GM21360 (cell line): ENCODE measurements around the gene PTPRK.

Experiments
- ATAC-seq: cut with Tn5 transposase; IDR thresholded peaks from one replicate; pipeline ENCODE4 v1.9.1; 2021; ENCODE audit warnings: mild to moderate bottlenecking, moderate library complexity; ENCODE audit not compliant: unreplicated experiment

PTPRK gene

GRCh38 chr6:128208851-128209580 lies 311.4 kb downstream of the PTPRK start:
- no peak for ATAC-seq

GRCh38 chr6:128208078-128208477 lies 312.3 kb downstream of the PTPRK start:
- no peak for ATAC-seq

- no peak for ATAC-seq
Measured at GRCh38 chr6:128206610-128207426, 313.6 kb downstream of the PTPRK start.

- no peak for ATAC-seq
Measured at GRCh38 chr6:128204616-128205015, 315.8 kb downstream of the PTPRK start.

- no peak for ATAC-seq
Measured at GRCh38 chr6:128202169-128202765, 318.1 kb downstream of the PTPRK start.

GRCh38 chr6:128200789-128201188 lies 319.6 kb downstream of the PTPRK start:
- ATAC-seq = no peak

- no peak for ATAC-seq
Measured at GRCh38 chr6:128199461-128199860, 320.9 kb downstream of the PTPRK start.

GRCh38 chr6:128192972-128193371 lies 327.4 kb downstream of the PTPRK start:
- ATAC-seq = no peak

GRCh38 chr6:128188678-128189077 lies 331.7 kb downstream of the PTPRK start:
- ATAC-seq = no peak

GRCh38 chr6:128186729-128187128 lies 333.7 kb downstream of the PTPRK start:
- ATAC-seq = no peak

GRCh38 chr6:128179876-128180438 lies 340.4 kb downstream of the PTPRK start:
- no peak for ATAC-seq

GRCh38 chr6:128174724-128175123 lies 345.7 kb downstream of the PTPRK start:
- ATAC-seq = no peak

GRCh38 chr6:128172752-128173682 lies 347.4 kb downstream of the PTPRK start:
- no peak for ATAC-seq

- ATAC-seq = no peak
Measured at GRCh38 chr6:128172081-128172480, 348.3 kb downstream of the PTPRK start.

- no peak for ATAC-seq
Measured at GRCh38 chr6:128171182-128171581, 349.2 kb downstream of the PTPRK start.

GRCh38 chr6:128168244-128168643 lies 352.2 kb downstream of the PTPRK start:
- no peak for ATAC-seq

- ATAC-seq = no peak
Measured at GRCh38 chr6:128167552-128167951, 352.8 kb downstream of the PTPRK start.

- ATAC-seq = no peak
Measured at GRCh38 chr6:128164254-128164653, 356.1 kb downstream of the PTPRK start.

GRCh38 chr6:128162423-128162822 lies 358.0 kb downstream of the PTPRK start:
- ATAC-seq = no peak

GRCh38 chr6:128161839-128162238 lies 358.6 kb downstream of the PTPRK start:
- no peak for ATAC-seq
